GM12891 (cell line): ENCODE results near the gene LEPROT.

Source experiments
- DNase-seq: peaks from one replicate; pipeline ENCODE4 v3.0.0; 2011; ENCODE audit warnings: low spot score; ENCODE audit not compliant: insufficient read length
- FAIRE-seq: peaks from 2 replicates; lab custom pipeline; 2011; peaks lifted over from hg19 to GRCh38; lab: Jason Lieb, UNC
- PAX5 ChIP-seq: IDR thresholded peaks from 2 replicates; pipeline ENCODE4 v1.6.1; 2011; ENCODE audit warnings: low read length, moderate library complexity, mild to moderate bottlenecking; ENCODE audit not compliant: insufficient read depth, severe bottlenecking
- POLR2A ChIP-seq: IDR thresholded peaks from 2 replicates; pipeline ENCODE4 v1.6.1; 2011; ENCODE audit warnings: low read depth, low read length, control low read depth
- POLR2AphosphoS5 ChIP-seq: IDR thresholded peaks from 2 replicates; pipeline ENCODE4 v1.6.1; 2011; ENCODE audit warnings: low read depth, low read length, control low read depth
- POU2F2 ChIP-seq: IDR thresholded peaks from 2 replicates; pipeline ENCODE4 v1.6.1; 2011; ENCODE audit warnings: low read depth, mild to moderate bottlenecking, control low read depth, low read length, moderate library complexity
- SPI1 ChIP-seq: IDR thresholded peaks from 2 replicates; pipeline ENCODE4 v1.6.1; 2011; ENCODE audit warnings: low read depth, low read length, control low read depth
- TAF1 ChIP-seq: IDR thresholded peaks from 2 replicates; pipeline ENCODE4 v1.6.1; 2011; ENCODE audit warnings: low read depth, low read length, control low read depth

LEPROT gene

DNA sequence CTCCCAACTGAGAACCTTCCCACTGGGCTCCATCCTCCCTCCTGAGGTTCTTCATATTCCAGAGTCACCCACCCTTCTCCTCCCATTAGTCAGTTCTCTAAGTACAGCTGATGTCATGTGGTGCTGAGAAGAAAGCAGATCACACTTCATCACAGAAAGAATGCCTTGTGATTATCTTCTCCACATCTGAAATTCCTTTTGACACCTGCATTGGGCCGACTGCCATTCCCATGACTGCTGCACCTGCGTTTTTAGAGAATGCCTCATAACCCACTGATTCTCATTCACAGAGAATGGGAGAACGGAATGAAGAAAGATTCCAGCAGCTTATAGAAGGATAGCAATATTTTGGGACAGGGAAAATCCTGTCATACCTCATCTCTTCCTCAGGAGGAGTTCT is 14.3 kb downstream of the LEPROT start:
- TF ChIP-seq POLR2A: no peak
- TF ChIP-seq PAX5: no peak
- no peak for TF ChIP-seq POU2F2
- no peak for TF ChIP-seq TAF1
- no peak for TF ChIP-seq SPI1
- no peak for TF ChIP-seq POLR2AphosphoS5
- FAIRE-seq: no peak

DNA sequence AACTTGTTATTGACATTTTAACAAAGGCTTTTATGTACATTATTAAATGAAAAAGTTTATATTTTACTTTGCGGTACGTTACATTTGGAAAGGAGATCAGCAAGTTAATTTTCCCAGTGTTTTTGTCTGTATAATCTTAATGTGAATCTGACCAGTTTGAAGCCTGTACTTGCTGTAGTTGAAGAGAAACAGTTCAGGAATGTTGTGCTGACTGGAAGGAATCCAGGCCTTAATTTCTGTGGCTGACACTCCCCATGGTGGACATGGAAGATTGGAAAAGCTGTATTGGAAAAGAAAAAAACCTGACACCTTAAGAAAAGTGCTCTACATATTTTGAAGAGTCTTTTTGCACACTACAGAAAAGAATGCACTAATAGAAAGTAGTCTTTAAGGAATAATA is 15.5 kb downstream of the LEPROT start:
- no peak for TF ChIP-seq TAF1
- DNase-seq: no peak
- no peak for FAIRE-seq

More for the DNA sequence above, 14.3 kb downstream of the LEPROT start:
- DNase-seq: no peak

DNA sequence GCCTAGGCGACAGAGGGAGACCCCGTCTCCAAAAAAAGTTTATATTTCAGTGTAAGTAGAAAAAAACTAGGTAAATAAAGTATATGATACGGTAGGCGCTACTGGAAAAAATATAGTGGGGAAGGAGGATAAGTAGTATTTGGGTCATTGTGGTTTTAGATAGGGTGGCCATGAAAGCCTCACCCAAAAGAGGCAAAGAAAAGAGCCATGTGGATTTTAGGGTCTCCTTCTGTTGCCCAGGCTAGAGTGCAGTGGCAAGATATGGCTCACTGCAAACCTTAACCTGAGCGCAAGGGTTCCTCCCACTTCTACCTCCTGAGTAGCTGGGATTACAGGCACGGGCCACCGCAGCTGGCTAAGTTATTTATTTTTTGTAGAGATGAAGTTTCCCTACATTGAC is 17.1 kb downstream of the LEPROT start:
- TF ChIP-seq POLR2A (no peak), POU2F2 (no peak), POLR2AphosphoS5 (no peak), SPI1 (no peak), PAX5 (no peak), TAF1 (no peak)
- no peak for FAIRE-seq

DNA sequence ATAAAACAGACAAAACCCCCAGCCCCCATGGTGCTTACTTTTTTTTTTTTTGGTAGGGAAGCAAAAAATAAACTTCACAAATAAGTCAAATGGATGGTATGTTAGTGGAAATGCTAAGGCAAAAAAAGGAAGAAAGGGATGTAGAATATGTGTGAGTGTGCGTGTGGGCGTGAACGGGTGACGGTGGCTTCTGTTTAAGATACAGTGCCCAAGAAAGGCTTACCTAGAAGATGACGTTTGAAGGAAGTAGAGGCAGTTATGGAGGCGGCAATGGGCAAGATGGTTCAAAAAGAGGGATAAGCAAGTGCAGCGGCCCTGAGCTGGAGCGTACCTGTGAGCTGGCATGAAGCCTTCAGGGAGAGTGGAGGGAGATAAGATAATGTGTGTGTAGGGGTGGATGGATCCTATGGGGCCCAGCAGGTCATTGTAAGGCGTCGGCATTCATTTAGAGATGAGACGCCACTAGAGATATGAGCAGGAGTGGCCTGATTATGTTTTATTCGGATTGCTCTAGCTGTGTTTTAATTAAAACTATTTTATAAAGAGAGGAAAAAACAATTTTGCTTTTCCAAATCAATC is 19.9 kb downstream of the LEPROT start:
- no peak for DNase-seq
- FAIRE-seq: no peak
- TF ChIP-seq POLR2AphosphoS5 (no peak), POU2F2 (no peak), TAF1 (no peak), PAX5 (no peak), SPI1 (no peak), POLR2A (no peak)

More for the DNA sequence above, 17.1 kb downstream of the LEPROT start:
- DNase-seq: no peak

DNA sequence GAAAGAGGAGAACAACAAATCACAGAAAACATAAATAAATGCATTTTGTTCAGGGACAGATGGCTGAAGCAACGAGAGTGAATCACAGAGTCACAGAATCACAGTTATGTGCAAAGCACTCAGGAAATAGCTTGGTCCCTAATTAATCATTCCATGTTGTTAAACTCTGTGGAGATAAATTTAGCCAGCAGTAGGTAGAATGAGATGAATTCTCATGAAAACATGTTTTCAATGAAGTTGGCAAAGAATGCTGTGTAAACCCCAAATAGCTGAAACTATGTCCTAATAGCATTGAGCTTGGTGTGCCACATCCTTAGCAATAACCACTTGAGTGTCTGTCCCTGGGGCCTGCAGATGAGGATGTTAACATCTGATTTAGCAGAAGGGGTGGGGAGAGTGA is 20.4 kb downstream of the LEPROT start:
- FAIRE-seq (no peak), DNase-seq (no peak)
- TF ChIP-seq SPI1 (no peak), POLR2A (no peak), POLR2AphosphoS5 (no peak), TAF1 (no peak), POU2F2 (no peak), PAX5 (no peak)

DNA sequence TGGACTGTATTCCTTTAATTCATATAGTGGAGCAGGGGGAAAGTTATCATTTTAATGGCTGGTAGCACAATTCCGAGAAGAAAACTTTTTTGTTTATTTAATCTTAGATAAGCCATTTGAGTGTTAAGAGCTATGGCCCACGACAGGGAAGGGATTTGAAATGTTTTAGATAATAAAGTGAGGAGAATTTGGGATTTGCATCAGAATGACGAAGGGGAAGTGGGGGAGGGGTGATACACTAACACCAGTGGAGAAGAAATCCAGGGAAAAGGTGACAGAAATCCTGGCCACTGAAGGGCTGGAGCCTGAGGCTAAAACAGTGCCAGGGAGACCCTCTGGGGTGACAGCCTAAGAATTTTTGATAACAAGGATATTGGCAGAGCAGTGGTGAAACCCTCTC is 21.0 kb downstream of the LEPROT start:
- TF ChIP-seq POLR2A (no peak), SPI1 (no peak), POU2F2 (no peak), TAF1 (no peak), POLR2AphosphoS5 (no peak), PAX5 (no peak)
- FAIRE-seq (no peak), DNase-seq (no peak)

DNA sequence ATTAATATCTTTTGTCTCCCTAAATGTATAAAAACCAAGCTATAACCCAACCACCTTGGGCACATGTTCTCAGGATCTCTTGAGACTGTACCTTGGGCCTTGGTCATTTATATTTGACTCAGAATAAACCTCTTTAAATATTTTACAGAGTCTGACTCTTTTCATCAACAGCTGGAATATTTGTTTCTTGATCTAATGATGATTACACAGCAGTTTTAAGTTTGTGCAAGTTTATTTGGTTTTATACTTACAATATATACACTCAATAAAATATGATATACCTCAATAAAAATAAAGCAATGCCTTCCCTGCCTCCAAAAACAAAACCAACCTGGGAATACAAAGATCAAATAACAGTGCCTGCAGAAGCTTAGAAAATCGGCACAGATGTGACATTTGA is 22.0 kb downstream of the LEPROT start:
- no peak for TF ChIP-seq POU2F2
- no peak for TF ChIP-seq TAF1
- no peak for TF ChIP-seq SPI1
- no peak for TF ChIP-seq POLR2AphosphoS5
- no peak for DNase-seq
- FAIRE-seq: no peak

DNA sequence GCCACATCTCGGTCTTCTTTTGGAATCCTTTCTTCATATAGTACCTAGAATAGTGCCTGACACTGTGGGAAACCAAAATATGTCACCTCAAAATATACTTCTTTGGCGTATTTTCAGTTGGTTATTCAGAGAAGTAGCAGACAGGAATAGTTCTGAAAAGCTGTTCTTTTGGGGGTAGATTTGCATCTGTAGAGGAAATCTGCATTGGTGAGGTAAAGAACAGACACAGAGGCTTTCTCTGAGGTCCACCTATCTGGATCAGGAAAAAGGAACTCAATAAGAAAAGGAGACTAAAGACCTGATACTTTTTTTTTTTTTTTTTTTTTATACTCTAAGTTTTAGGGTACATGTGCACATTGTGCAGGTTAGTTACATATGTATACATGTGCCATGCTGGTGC is 23.2 kb downstream of the LEPROT start:
- DNase-seq (no peak), FAIRE-seq (no peak)
- TF ChIP-seq SPI1 (no peak), POLR2AphosphoS5 (no peak), TAF1 (no peak), POU2F2 (no peak), POLR2A (no peak), PAX5 (no peak)

DNA sequence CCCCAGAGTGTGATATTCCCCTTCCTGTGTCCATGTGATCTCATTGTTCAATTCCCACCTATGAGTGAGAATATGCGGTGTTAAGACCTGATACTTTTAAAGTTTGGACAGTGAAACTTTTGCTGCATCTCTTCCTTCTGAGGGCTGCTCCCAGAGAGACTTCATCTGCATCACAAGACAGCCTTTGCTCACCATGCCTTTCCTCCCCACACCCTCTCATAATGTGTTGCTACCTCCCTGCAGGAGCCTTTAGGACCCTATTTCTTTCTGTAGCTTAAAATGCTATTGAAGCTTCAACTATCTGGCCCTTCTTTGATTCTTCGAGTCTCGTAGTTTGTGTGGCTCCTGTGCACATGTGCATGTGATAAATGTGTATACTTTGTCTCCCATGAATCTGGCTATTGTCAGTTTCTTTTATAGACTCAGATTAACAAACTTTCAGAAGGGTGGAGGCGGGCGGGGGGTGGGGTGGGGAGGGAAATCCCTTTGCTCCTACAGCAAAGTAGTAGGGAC is 23.7 kb downstream of the LEPROT start:
- DNase-seq (no peak), FAIRE-seq (no peak)
- TF ChIP-seq TAF1 (no peak), POLR2AphosphoS5 (no peak), PAX5 (no peak), SPI1 (no peak)

DNA sequence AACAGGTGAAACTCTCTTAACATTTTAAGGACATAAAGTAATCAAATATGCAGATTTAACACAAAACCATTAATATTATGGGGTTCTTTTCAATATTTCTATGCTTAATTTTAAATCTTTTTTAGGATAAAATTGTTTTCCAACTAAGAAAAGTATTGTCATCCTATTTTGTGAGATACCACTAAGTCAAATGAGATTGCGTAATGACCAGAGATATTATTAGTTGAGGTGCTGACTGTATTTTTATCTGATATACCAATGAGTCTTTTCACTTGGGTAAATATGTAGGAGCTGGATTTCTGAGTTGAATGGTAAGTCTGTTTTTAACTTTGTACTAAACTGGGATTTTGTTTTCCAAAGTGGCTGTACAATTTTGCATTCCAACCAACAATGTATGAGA is 25.4 kb downstream of the LEPROT start:
- DNase-seq (no peak), FAIRE-seq (no peak)
- no peak for TF ChIP-seq PAX5
- no peak for TF ChIP-seq TAF1
- TF ChIP-seq POU2F2: no peak
- TF ChIP-seq SPI1: no peak
